Neuronal stem cell (in vitro differentiated cells): ENCODE data around the gene CLASP1.

Experiments used
- DNase-seq: peaks from one replicate; pipeline ENCODE4 v3.0.0-alpha.2; 2013; ENCODE audit warnings: low spot score
- H2AFZ ChIP-seq: one replicate; pipeline ENCODE4 v1.6.1; 2013; ENCODE audit warnings: mild to moderate bottlenecking, low read length, inconsistent platforms
- H2AK5ac ChIP-seq: 2 replicates; pipeline ENCODE4 v1.6.1; 2013; ENCODE audit warnings: low read depth, mild to moderate bottlenecking, inconsistent platforms, low read length, moderate library complexity, mixed read lengths
- H2BK120ac ChIP-seq: 2 replicates; pipeline ENCODE4 v1.6.1; 2013; ENCODE audit warnings: low read depth, mild to moderate bottlenecking, inconsistent platforms, low read length, moderate library complexity, mixed read lengths
- H2BK12ac ChIP-seq: one replicate; pipeline ENCODE4 v1.6.1; 2013; ENCODE audit warnings: low read length, inconsistent platforms
- H2BK15ac ChIP-seq: 2 replicates; pipeline ENCODE4 v1.6.1; 2013; ENCODE audit warnings: mild to moderate bottlenecking, low read length, inconsistent platforms, mixed read lengths
- H2BK5ac ChIP-seq: one replicate; pipeline ENCODE4 v1.6.1; 2013; ENCODE audit warnings: inconsistent platforms, mild to moderate bottlenecking, low read length, moderate library complexity
- H3K14ac ChIP-seq: one replicate; pipeline ENCODE4 v1.6.1; 2013; ENCODE audit warnings: low read length, inconsistent platforms
- H3K18ac ChIP-seq: 2 replicates; pipeline ENCODE4 v1.6.1; 2013; ENCODE audit warnings: low read length, inconsistent platforms
- H3K23ac ChIP-seq: 2 replicates; pipeline ENCODE4 v1.6.1; 2013; ENCODE audit warnings: low read depth, mild to moderate bottlenecking, mixed read lengths, low read length, inconsistent platforms; ENCODE audit not compliant: poor library complexity
- H3K27ac ChIP-seq: replicated peaks from 3 replicates; pipeline ENCODE4 v1.5.1; 2013; ENCODE audit warnings: low read length, inconsistent platforms
- H3K27me3 ChIP-seq, 3 experiments: 2 replicates each; pipeline ENCODE4 v1.6.1; 2013; ENCODE audit warnings: low read length in 3 of 3, mild to moderate bottlenecking in 2 of 3, inconsistent platforms in 1 of 3, low read depth in 1 of 3, mixed read lengths in 1 of 3, moderate library complexity in 1 of 3; ENCODE audit not compliant: control insufficient read depth in 3 of 3, insufficient read depth in 3 of 3
- H3K36me3 ChIP-seq, 2 donors: replicated peaks in 1 of 2; 2 replicates each; pipeline ENCODE4 v1.6.1; 2013; ENCODE audit warnings: low read length in 2 of 2; ENCODE audit not compliant: control insufficient read depth in 2 of 2, insufficient read depth in 2 of 2
- H3K4ac ChIP-seq: 2 replicates; pipeline ENCODE4 v1.6.1; 2013; ENCODE audit warnings: inconsistent platforms, mild to moderate bottlenecking, low read length, moderate library complexity
- H3K4me1 ChIP-seq, 2 donors: 1 replicate in 1 of 2; 2 replicates in 1 of 2; pipeline ENCODE4 v1.6.1; 2013; ENCODE audit warnings: low read length in 2 of 2, low read depth in 1 of 2; ENCODE audit not compliant: control insufficient read depth in 2 of 2, insufficient read depth in 1 of 2
- H3K4me2 ChIP-seq: one replicate; pipeline ENCODE4 v1.6.1; 2013; ENCODE audit warnings: mild to moderate bottlenecking, low read length, inconsistent platforms; ENCODE audit not compliant: insufficient read depth, poor library complexity, severe bottlenecking
- H3K4me3 ChIP-seq, 2 donors: 2 replicates each; pipeline ENCODE4 v1.5.1; 2013; ENCODE audit warnings: low read length in 2 of 2, mild to moderate bottlenecking in 2 of 2, inconsistent platforms in 1 of 2, moderate library complexity in 1 of 2
- H3K79me1 ChIP-seq: one replicate; pipeline ENCODE4 v1.6.1; 2013; ENCODE audit warnings: low read depth, mild to moderate bottlenecking, inconsistent platforms, low read length, moderate library complexity
- H3K9ac ChIP-seq: one replicate; pipeline ENCODE4 v1.6.1; 2013; ENCODE audit warnings: mild to moderate bottlenecking, low read depth, low read length, inconsistent platforms; ENCODE audit not compliant: poor library complexity
- H3K9me3 ChIP-seq, 2 donors: replicated peaks in 1 of 2; 2 replicates each; pipeline versions ENCODE3 to v1.6.1; 2013; ENCODE audit warnings: low read length in 2 of 2, mild to moderate bottlenecking in 2 of 2, inconsistent platforms in 1 of 2, low read depth in 1 of 2, mixed read lengths in 1 of 2, moderate library complexity in 1 of 2; ENCODE audit not compliant: control insufficient read depth in 2 of 2, insufficient read depth in 1 of 2
- H4K8ac ChIP-seq: one replicate; pipeline ENCODE4 v1.6.1; 2013; ENCODE audit warnings: low read depth, mild to moderate bottlenecking, inconsistent platforms, low read length, moderate library complexity
- H4K91ac ChIP-seq: one replicate; pipeline ENCODE4 v1.6.1; 2013; ENCODE audit warnings: low read length, low read depth, mild to moderate bottlenecking, inconsistent platforms; ENCODE audit not compliant: poor library complexity
- WGBS, 2 donors: extraction: QIAGEN DNeasy Blood & Tissue Kit; methylation state at CpG; one replicate each; pipeline ENCODE4 v1.1.7; 2013; ENCODE audit warnings: missing lambda C conversion rate in 2 of 2, mixed read lengths in 1 of 2; ENCODE audit not compliant: insufficient read length in 2 of 2, insufficient replicate concordance in 1 of 2; ENCODE audit errors: extremely low coverage in 2 of 2; 5-methylcytosine and 5-hydroxymethylcytosine counted together

Gene CLASP1

DNA sequence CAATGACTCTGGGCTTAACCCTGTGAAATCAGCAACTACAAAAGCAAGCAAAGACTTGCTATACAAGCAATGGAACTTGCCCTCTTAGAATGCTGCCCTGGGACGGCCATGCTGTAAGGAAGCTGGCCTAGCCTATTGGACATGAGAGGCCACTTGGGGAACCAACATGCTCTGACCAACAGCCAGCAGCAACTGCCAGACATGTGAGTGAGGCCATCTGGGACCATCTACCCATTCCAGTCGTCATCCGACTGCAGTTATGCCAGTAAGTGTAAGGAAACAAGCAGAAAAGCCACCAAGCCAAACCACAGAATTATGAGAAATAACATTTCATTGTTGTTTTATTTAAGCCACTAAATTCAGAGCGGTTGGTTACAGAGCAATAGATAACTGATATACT lies 40.9 kb downstream of the CLASP1 start:
- H3K4me3 ChIP-seq: no peak overlapping the region
- no CpG with 5 or more reads among the region's 4 CpGs for WGBS, 2 donors
- H2BK5ac ChIP-seq: no peak overlapping the region

DNA sequence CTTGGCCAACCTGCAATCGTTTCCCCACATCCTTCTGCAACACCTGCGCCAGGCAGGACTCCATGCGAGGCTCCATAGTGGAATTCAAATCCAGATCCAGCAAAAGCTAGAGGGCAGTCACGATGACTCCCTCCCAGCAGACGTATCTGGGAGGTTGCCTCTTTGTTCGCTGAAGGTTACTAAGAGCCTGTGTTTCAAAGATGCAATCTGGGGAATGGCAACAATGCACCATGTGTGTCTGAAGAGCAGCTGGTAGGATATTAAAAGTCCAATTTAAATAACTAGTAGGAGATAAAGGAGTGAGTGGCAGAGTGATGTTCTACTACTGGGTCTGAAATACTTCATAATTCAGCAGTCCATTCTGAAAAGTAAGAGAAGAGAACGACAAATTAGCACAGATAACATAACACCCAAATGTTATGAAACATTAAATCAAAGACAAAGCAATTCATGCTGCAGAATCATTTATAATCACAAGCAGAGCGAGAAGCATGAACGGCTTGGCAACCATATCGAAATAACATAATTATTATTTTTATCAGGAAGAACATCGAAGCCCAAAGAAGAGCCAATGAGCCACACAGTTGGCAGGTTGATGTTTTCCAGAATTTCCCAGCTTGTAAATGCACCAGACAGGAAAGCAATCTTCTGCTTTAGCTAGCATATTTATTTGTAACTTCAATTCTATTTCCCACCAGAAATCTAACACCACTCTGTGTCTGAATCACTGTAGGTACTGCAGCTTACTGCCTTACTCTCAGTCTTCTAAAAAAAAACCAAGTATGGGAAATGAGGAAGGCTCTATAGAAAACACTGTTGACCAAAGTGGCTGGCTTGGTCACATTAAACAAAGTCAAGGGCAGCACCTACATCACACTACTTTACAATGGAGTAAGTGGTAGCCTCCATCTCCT lies 43.2 kb downstream of the CLASP1 start:
- no peak for DNase-seq
- Histone ChIP-seq H2BK15ac (no peak overlapping the region), H3K9ac (no peak overlapping the region), H2BK12ac (no peak overlapping the region), H2BK120ac (no peak overlapping the region), H2AFZ (no peak overlapping the region), H3K4me2 (no peak overlapping the region), H3K4ac (no peak overlapping the region), H3K14ac (no peak overlapping the region), H3K27ac (no peak overlapping the region), H4K91ac (no peak overlapping the region), H3K23ac (no peak overlapping the region), H3K4me1 (no peaks in the 10 kb centered on the region), H3K36me3 (peaks cover 5 to 48% of the 10 kb centered on the region in 2 donors), H3K18ac (no peak overlapping the region), H3K4me3 (no peak overlapping the region), H3K27me3 (no peaks in the 10 kb centered on the region), H2BK5ac (no peak overlapping the region), H3K79me1 (peaks cover 7% of the 10 kb centered on the region), H4K8ac (no peak overlapping the region), H2AK5ac (no peak overlapping the region), H3K9me3 (peaks cover 1 to 11% of the 10 kb centered on the region in 2 donors)
- no CpG with 5 or more reads among the region's 11 CpGs for WGBS, 2 donors

More for the DNA sequence above, 40.9 kb downstream of the CLASP1 start:
- Histone ChIP-seq H3K4ac (no peak overlapping the region), H3K27ac (no peak overlapping the region), H3K4me2 (no peak overlapping the region), H4K8ac (no peak overlapping the region), H2BK12ac (no peak overlapping the region), H4K91ac (no peak overlapping the region), H3K18ac (no peak overlapping the region), H2AK5ac (no peak overlapping the region), H3K36me3 (peaks cover 5 to 32% of the 10 kb centered on the region in 2 donors), H3K4me1 (no peaks in the 10 kb centered on the region), H3K9me3 (peaks cover 1% of the 10 kb centered on the region in 2 donors), H2AFZ (no peak overlapping the region), H3K27me3 (no peaks in the 10 kb centered on the region), H2BK120ac (no peak overlapping the region), H3K14ac (no peak overlapping the region), H3K79me1 (peaks cover 9% of the 10 kb centered on the region), H3K23ac (no peak overlapping the region), H2BK15ac (no peak overlapping the region), H3K9ac (no peak overlapping the region)
- no peak for DNase-seq

DNA sequence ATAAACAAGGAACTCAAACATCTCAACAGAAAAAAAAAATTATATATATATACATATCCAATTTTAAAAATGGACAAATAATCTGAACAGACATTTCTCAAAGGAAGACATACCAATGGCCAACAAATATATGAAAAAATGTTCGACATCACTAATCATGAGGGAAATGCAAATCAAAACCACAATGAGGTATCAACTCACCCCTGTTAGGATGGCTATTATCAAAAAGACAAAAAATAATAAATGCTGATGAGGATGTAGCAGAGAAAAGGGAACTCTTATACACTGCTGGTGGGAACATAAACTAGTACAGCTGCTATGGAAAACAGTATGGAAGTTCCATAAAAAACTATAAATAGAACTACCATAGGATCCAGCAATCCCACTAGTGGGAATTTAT lies 46.1 kb downstream of the CLASP1 start:
- Histone ChIP-seq H3K23ac (no peak overlapping the region), H3K4me2 (no peak overlapping the region), H2AFZ (no peak overlapping the region), H3K4me3 (no peak overlapping the region), H3K27me3 (no peaks in the 10 kb centered on the region), H2BK5ac (no peak overlapping the region), H3K14ac (no peak overlapping the region), H3K79me1 (peaks cover 6% of the 10 kb centered on the region), H3K18ac (no peak overlapping the region), H3K4me1 (no peaks in the 10 kb centered on the region), H3K36me3 (peaks cover 5 to 64% of the 10 kb centered on the region in 2 donors), H3K4ac (no peak overlapping the region), H2BK120ac (no peak overlapping the region), H2BK12ac (no peak overlapping the region), H4K91ac (no peak overlapping the region), H3K9me3 (peaks cover 0 to 11% of the 10 kb centered on the region in 2 donors), H4K8ac (no peak overlapping the region), H2AK5ac (no peak overlapping the region), H2BK15ac (no peak overlapping the region), H3K9ac (no peak overlapping the region), H3K27ac (no peak overlapping the region)
- WGBS, 2 donors: no CpG with 5 or more reads among the region's 1 CpG
- DNase-seq: no peak

DNA sequence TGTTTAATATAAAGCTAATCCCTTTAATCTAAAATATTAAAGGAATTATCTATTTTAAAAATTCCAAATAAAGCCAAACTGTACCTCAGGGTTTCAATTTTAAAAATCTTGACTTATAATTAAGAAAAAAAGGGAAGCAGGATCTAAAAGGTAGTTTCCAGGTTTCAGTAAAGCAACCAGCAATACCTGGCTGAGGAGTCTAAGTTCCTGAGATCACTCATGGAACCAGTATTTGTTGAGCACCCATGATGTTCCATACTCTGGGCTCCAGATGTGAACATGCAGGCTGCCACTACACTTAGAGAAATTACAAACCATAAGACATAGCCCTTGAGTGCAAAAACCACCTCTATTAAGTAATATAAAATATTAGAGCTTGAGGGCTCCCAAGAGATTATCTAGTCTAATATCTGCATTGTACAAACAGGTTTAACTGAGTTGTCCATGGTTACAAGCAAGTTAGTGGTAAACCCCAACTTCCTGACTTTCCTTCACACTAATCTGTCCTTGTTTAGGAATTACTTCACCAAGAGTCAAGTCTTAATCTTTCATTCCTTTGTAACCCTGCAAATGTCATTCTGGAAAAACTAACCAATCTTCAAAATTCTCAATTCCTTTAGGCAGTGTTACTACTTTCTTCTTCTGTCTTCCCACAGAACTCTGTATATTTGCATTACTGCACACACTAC lies 49.2 kb downstream of the CLASP1 start:
- peaks cover 3% of the 10 kb centered on the region for H3K79me1 ChIP-seq
- H2AFZ ChIP-seq: no peak overlapping the region
- H2BK5ac ChIP-seq: no peak overlapping the region
- no peak overlapping the region for H3K9ac ChIP-seq
- no peak for DNase-seq
- no peak overlapping the region for H3K14ac ChIP-seq
- H2BK15ac ChIP-seq: no peak overlapping the region
- H3K18ac ChIP-seq: no peak overlapping the region
- H2BK12ac ChIP-seq: no peak overlapping the region
- no peak overlapping the region for H3K4me3 ChIP-seq
- no peak overlapping the region for H4K91ac ChIP-seq
- H2BK120ac ChIP-seq: no peak overlapping the region
- H3K4me2 ChIP-seq: no peak overlapping the region
- H4K8ac ChIP-seq: no peak overlapping the region
- H3K27ac ChIP-seq: no peak overlapping the region
- peaks cover 0 to 5% of the 10 kb centered on the region in 2 donors for H3K4me1 ChIP-seq
- no peaks in the 10 kb centered on the region for H3K27me3 ChIP-seq
- peaks cover 0 to 11% of the 10 kb centered on the region in 2 donors for H3K9me3 ChIP-seq
- H3K23ac ChIP-seq: no peak overlapping the region
- H2AK5ac ChIP-seq: no peak overlapping the region
- no peak overlapping the region for H3K4ac ChIP-seq
- peaks cover 2 to 58% of the 10 kb centered on the region in 2 donors for H3K36me3 ChIP-seq
